GM23338 (cell line): ENCODE measurements around the gene SMURF2.

Experiments
- EZH2phosphoT487 ChIP-seq: fragments of 200-600 bp; sonication (generic); IDR thresholded peaks from one replicate; pipeline ENCODE4 v1.8.1; 2018; ENCODE audit warnings: antibody characterized with exemption; ENCODE audit not compliant: unreplicated experiment
- REST ChIP-seq: IDR thresholded peaks from one replicate; pipeline ENCODE4 v1.6.1; 2018; ENCODE audit warnings: antibody characterized with exemption; ENCODE audit not compliant: unreplicated experiment

GRCh38 chr17:64692187-64692586, 30.1 kb upstream of the SMURF2 start:
- no peak for TF ChIP-seq REST
- TF ChIP-seq EZH2phosphoT487 = no peak
